GM18867 (cell line): ENCODE results near the gene COL18A1.

Source experiments
- ATAC-seq: cut with Tn5 transposase; IDR thresholded peaks from one replicate; pipeline ENCODE4 v1.9.1; 2021; ENCODE audit warnings: mild to moderate bottlenecking, moderate library complexity; ENCODE audit not compliant: unreplicated experiment

COL18A1 gene

DNA sequence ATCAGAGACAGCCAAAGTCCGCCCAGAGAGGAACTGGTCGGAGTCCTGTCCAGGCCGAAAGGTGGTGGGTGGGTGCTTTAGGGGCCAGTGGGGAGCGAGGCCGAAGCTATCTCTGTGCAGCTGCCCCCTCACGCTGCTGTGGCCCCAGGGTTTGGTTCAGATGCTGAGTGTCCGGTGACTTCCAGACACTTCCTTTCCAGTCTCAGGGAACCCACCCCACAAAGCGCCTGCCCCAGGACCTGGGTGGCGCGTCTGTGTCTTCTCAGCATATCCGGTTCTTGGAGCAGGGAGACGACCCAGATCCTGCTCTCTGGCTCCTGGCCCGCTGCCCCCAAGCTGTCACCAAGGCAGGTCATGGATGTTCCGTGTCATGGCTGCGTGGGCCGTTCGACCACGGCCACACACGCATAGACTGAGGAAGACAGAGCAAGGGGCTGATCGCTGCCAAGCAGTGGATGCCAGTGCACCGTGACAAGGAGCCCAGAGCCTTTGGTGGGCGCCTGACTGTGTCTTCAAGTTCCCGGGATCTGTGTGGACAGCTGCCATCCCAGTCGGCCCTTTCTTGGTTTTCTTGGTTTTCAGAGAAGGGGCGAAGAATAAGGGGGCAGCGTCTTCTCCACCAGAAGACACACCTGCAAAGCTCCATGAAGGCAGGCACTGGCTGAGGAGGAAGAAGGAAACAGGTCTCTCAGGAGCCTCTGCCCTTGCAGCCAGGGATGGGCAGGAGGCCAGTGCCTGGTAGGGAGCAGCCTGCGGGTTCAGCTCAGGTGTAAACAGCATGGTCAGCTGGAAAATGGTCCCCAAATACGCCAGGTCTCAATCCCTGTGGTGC lies 22.9 kb upstream of the COL18A1 start:
- no peak for ATAC-seq

DNA sequence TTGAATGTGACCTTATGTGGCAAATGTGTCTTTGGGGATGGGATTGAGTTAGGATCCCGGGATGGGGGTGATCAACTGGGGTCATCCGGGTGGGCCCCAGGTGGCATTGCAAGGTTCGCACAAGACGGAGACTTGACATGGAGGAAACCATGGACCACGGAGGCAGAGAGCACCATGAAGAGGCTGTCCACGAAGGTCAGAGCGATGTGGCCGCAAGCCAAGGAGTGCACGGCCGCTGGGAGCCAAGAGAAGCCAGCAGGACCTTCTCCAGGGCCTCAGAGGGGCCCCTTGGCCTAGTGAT lies 22.3 kb upstream of the COL18A1 start:
- no peak for ATAC-seq

DNA sequence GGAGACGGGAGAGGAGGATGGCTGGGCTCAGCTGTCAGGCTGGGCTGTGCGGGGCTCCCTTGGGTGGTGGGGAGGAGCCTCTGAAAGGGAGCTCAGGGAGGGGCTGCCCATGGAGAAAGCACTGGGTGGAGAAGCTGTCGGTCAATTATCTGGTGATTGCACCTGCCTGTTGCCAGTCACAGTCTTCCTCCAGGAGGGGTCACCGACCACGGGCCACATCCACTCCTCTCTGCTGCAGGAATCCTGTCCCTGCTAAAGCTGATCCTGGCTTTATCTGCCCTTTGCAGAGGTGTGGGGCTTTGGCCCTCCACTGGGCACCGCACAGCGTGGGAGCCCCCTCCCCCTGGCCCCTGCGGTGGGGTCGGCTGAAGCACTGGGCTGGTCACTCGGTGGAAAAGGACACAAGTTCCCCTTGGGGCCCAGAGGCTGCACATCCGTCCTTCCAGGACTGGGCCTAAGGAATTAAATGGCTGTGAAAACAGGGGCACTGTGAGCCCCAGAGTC lies 21.8 kb upstream of the COL18A1 start:
- ATAC-seq, result no peak

GRCh38 chr21:45383615-45384201 lies 21.3 kb upstream of the COL18A1 start:
- ATAC-seq, result no peak

DNA sequence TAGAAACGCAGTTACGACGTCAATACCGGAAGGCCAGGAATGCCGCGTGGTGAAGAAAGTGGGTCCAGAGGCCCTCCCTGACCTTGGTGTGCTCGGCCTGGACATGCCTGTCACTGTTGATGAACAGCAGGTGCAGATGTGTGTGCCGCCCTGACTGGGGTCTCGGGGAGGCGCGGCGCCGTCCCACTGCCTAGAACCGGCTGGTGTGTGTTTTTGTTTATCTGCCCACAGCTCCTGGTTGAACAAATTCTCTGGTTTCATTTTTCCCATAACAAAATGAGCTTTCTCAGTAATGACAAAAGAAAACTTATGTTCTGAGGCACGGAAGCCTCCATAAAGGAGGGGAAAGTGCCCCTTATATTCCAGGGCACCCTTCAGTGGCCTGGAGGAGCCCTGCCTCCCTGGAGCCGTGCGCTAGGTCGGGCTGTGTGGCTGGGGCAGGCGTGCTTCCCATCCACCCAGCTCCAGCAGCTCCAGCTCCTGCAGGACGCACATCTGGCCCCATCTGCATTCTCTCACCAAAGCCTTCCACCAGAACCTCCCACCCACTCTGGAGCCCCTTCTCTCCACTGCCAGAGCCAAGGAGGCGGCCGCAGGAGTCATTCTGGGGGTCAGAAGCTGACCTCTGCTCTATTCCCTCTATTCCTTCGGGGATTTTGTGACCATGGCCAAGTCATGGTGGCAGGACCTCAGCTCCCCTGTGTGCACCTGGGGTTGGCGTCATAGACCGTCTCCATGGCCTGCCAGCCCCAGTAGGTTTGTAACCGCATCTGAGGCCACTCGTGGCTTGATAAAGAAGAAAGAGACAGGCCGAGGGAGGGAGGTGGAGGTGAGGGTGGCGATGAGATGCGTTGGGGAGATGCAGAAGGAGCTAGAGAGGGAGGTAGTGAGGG lies 20.1 kb upstream of the COL18A1 start:
- no peak for ATAC-seq

DNA sequence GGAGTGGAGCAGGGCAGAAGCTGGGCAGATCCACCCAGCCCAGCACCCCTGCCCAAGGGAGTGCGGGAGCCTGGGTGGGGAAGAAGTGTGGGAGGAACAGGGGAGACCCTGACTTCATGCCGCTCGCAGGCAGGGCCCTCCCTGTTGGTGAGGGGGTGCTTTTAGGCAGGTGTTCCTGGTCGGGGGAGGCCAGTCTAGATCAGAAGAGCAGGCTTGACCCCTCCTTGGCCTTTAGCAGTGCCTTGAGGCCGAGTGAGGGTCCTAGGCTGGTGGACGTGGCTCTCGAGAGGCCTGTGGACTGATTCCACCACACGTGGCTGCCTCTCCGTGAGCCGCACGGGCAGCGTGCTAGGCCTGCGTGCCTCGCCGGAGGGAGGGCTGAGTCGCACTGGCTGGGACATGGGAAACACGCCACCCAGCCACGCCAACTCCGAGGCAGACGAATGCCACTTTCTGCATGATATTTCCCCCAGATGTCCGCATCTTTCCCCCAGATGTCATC lies 19.4 kb upstream of the COL18A1 start:
- no peak for ATAC-seq

- no peak for ATAC-seq
Measured at GRCh38 chr21:45386336-45386727, 18.6 kb upstream of the COL18A1 start.

- ATAC-seq, result no peak
Measured at GRCh38 chr21:45386728-45387371, 18.1 kb upstream of the COL18A1 start.

GRCh38 chr21:45387506-45387905 lies 17.5 kb upstream of the COL18A1 start:
- no peak for ATAC-seq

DNA sequence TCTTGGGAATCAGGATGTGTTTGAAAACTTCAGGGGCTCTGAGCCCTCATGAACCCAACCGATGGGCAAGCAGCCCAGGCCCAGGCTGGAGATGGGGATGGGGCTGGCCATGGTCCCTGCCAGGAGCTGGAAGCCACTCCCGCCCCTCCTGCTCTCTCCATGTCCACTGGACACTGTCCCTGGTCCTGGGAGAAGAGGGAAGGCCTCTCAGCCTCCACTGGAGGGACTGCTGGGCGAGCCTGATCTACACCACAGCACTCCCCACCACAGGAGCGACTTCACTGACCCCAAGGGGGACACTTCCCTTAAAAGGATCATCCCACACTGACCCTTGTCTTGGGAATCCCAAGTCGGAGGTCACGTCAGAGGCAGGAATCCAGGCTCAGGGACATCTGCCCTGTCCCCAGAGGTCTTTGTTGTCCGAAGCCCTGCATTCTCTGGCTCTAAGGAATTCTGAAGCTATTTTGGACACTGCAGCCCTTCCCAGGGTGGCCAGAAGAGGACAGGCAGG lies 16.9 kb upstream of the COL18A1 start:
- no peak for ATAC-seq

DNA sequence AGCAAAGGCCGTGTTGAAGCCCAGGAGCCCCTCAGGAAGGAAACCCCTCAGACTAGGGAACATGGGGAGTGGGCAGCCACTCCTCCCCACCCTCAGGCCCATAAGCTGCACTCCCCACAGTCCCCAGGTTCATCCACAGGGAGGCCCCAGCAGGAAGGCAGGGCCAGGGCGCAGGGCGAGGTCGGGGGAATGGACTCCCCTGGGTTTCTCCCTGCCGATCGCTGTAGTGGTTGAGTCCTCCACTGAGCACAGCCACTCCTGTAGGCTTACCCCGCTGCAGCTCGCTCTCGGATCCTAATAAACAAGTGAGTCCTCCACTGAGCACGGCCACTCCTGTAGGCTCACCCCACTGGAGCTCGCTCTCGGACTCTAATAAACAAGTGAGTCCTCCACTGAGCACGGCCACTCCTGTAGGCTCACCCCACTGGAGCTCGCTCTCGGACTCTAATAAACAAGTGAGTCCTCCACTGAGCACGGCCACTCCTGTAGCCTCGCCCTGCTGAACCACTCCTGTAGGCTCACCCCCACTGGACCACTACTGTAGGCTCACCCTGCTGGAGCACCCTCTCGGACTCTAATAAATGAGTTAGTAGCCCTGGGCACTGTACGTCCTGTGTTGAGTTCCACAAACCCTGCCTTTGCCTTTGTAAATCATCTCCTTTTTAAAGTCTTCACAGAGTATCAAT lies 16.2 kb upstream of the COL18A1 start:
- no peak for ATAC-seq

GRCh38 chr21:45390121-45390751 lies 14.7 kb upstream of the COL18A1 start:
- no peak for ATAC-seq

GRCh38 chr21:45390831-45391742 lies 13.9 kb upstream of the COL18A1 start:
- no peak for ATAC-seq

DNA sequence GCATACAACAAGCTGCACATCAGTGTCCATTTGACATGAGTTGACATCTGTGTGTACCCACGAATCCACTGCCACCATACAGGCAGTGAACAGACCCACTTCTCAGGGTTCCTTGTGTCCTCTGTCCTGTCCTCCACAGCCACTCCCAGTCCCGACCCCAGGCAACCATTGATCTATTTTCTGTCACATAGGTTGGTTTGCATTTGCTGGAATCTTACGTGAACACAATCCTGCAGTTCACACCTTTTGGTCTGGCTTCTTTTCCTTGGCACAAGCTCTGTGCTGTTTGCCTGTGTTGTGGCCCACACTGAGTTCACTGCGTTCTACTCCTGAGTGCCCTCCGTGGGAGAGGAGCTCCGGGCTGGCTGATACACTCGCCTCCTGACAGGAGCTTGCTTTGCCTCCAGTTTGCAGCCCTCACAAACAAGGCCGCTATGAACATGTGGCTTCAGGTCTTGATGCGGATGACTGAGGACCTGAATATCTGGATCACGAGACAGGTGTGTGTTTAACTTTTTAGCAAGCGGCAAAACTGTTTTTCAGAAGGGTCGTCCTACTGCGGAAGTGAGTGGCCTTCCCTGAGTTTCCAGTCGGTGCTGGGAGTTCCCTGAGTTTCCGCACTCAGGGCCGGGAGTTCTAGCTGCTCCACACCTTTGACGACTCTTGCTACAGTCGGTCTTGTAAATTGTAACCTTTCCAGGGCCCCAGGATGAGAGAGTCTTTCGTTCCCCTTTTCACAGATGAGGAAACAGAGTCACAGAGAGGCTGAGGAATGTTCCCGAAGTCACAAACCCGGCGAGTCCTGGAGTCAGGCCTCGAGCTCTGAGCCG lies 13.0 kb upstream of the COL18A1 start:
- no peak for ATAC-seq

GRCh38 chr21:45392573-45392971 lies 12.4 kb upstream of the COL18A1 start:
- ATAC-seq, result no peak

GRCh38 chr21:45393021-45393420 lies 11.9 kb upstream of the COL18A1 start:
- ATAC-seq, result no peak

DNA sequence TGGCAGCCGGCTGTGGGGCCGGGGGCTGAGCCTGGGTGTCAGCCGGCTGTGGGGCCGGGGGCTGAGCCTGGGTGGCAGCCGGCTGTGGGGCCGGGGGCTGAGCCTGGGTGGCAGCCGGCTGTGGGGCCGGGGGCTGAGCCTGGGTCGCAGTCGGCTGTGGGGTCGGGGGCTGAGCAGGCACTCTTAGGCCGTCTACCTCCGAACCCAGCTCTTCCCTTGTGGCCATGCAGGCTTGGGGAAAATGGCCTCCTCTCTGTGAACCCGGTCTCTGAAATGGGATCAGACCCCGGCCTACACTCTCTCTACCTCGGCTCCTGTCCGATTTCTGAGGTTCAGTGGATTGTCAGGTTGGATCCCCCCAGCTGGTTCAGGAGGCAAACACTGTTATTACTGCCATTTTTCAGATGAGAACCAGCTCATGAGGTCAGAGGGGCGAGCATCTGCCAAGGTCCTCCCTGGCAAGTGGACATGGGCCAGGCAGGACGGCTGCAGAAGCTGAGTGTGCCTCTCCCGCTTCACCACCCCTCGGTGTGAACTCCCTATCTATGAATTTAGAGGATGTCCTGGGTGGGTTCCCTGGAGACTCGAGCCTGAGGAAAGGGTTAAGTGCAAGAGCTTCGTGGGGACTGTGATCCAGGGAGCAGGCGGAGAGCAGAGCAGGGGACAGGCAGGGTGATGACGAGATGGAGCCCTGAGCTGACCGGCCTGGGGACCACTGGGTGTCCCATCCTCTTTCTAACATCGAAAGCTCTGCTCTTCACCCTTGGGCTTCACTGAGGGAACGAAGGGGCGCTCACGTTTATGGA lies 10.9 kb upstream of the COL18A1 start:
- no peak for ATAC-seq
